HUES48 (cell line): ENCODE results near the gene SWT1.
"Not testable (repeated sequence)": the region's sequence is repeated elsewhere in the genome, so short reads cannot be mapped to it uniquely, and the experiment has no call there.

Source experiments
- H3K27ac ChIP-seq: one replicate; pipeline ENCODE4 v1.7.0; 2013; ENCODE audit warnings: low read depth, low read length, inconsistent platforms
- H3K27me3 ChIP-seq: 2 replicates; pipeline ENCODE4 v1.6.1; 2013; ENCODE audit warnings: mild to moderate bottlenecking, low read length; ENCODE audit not compliant: control insufficient read depth, insufficient read depth
- H3K36me3 ChIP-seq: 2 replicates; pipeline ENCODE4 v1.6.1; 2013; ENCODE audit warnings: low read length; ENCODE audit not compliant: control insufficient read depth, insufficient read depth
- H3K4me1 ChIP-seq: 2 replicates; pipeline ENCODE4 v1.6.1; 2013; ENCODE audit warnings: mild to moderate bottlenecking, low read length; ENCODE audit not compliant: control insufficient read depth, insufficient read depth
- H3K4me3 ChIP-seq: 2 replicates; pipeline ENCODE4 v1.5.1; 2013; ENCODE audit warnings: mild to moderate bottlenecking, low read depth, low read length
- H3K9ac ChIP-seq: 2 replicates; pipeline ENCODE4 v1.6.1; 2013; ENCODE audit warnings: mild to moderate bottlenecking, low read depth, low read length, moderate library complexity
- H3K9me3 ChIP-seq: 2 replicates; pipeline ENCODE4 v1.6.1; 2013; ENCODE audit warnings: low read length; ENCODE audit not compliant: control insufficient read depth, insufficient read depth

Gene SWT1

DNA sequence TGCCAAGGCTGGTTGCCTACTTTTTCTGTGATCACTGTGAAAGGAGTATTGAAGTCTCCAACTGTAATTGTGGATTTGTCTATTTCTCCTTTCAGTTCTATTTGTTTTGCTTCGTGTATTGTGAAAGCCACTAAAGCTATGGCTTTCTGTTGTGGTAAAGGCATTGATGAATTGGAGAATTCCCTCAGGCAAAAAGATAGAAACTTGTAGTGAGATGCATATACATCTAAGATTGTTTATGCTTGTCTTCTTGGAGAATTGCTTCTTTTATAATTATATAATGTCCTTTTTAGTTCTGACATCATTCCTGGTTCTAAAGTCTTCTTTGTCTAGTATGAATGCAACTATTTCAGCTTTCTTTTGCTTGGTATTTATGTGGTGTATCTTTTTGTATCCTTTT is 36.8 kb downstream of the SWT1 start:
- Histone ChIP-seq H3K27ac (no peak overlapping the region), H3K9me3 (no peaks in the 10 kb centered on the region), H3K4me1 (no peaks in the 10 kb centered on the region), H3K4me3 (no peak overlapping the region), H3K9ac (no peak overlapping the region), H3K27me3 (no peaks in the 10 kb centered on the region), H3K36me3 (no peaks in the 10 kb centered on the region)

DNA sequence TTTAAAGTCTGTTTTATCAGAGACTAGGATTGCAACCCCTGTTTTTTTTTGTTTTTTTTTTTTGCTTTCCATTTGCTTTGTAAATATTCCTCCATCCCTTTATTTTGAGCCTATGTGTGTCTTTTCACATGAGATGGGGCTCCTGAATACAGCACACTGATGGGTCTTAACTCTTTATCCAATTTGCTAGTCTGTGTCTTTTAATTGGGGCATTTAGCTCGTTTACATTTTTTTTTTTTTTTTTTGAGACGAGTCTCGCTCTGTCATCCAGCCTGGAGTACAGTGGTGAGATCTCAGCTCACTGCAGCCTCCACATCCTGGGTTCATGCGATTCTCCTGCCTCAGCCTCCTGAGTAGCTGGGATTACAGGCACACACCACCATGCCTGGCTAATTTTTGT is 41.7 kb downstream of the SWT1 start:
- H3K36me3 ChIP-seq, H3K4me1 ChIP-seq, H3K4me3 ChIP-seq, H3K27ac ChIP-seq, H3K9ac ChIP-seq, H3K27me3 ChIP-seq, H3K9me3 ChIP-seq: not testable (repeated sequence)

DNA sequence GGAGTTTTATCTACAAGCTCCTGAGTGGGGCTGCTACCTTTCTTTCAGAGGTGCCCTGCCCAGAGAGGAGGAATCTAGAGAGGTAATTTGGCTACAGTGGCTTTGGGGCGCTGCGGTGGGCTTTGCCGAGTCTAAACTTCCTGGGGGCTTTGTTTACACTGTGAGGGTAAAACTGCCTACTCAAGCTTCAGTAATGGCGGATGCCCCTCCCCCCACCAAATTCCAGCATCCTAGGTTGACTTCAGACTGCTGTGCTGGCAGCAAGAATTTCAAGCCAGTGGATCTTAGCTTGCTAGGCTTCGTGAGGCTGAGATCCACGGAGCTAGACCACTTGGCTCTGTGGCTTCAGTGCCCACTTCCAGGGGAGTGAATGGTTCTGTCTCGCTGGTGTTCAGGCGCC is 43.9 kb downstream of the SWT1 start:
- Histone ChIP-seq H3K9me3 (no peaks in the 10 kb centered on the region), H3K4me3 (no peak overlapping the region), H3K36me3 (no peaks in the 10 kb centered on the region), H3K27me3 (no peaks in the 10 kb centered on the region), H3K9ac (no peak overlapping the region), H3K4me1 (no peaks in the 10 kb centered on the region), H3K27ac (no peak overlapping the region)

DNA sequence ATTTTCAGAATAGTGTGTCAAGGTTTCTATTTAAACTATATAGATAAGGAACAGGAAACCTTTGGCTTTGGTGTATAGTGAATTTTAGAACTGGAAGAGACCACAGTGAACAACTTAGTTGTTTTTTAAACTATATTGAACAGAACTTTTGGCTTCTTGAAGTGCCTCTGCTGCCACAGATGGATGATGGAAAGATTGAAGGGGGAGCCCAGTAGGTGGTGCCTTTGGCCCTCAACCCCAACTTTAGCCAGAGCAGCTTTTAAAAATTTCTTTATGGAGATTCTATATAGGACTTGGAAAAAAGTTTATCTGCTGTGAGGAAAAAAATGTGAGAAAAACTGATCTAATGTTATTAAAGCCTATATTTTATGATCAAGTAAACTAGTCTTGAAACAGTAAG is 50.2 kb downstream of the SWT1 start:
- Histone ChIP-seq H3K27ac (no peak overlapping the region), H3K36me3 (no peaks in the 10 kb centered on the region), H3K4me3 (no peak overlapping the region), H3K9me3 (no peaks in the 10 kb centered on the region), H3K9ac (no peak overlapping the region), H3K27me3 (no peaks in the 10 kb centered on the region), H3K4me1 (no peaks in the 10 kb centered on the region)

DNA sequence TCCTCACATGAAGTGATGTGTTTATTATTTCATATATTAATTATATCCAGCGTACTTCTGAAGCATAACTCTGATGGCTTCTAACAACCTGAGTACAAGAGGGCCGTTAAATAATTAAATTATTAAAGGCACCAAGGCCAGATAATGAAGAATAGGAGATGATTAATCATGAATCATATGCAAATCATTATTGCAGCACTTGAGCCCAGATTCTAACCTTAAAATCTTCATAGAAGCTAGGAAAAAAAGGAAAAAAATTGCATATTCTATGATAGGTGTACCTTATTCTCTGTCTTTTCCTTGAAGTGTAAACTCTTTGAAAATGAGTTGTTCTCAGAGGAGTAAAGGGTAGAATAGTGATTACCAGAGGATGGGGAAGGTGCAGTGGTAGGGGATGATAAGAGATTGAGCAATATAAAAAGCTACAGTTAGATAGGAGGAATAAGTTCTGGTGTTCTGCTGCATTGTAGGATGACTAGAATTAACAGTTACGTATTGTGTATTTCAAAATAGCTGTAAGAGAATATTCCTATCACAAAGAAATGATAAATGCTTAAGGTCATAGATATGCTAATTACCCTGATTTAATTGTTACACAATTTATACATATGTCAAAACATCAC is 51.1 kb downstream of the SWT1 start:
- H3K9me3 ChIP-seq, result no peaks in the 10 kb centered on the region
- H3K36me3 ChIP-seq, result no peaks in the 10 kb centered on the region
- no peaks in the 10 kb centered on the region for H3K27me3 ChIP-seq
- H3K27ac ChIP-seq, result no peak overlapping the region
- no peak overlapping the region for H3K9ac ChIP-seq
- H3K4me3 ChIP-seq, result no peak overlapping the region
- no peaks in the 10 kb centered on the region for H3K4me1 ChIP-seq

DNA sequence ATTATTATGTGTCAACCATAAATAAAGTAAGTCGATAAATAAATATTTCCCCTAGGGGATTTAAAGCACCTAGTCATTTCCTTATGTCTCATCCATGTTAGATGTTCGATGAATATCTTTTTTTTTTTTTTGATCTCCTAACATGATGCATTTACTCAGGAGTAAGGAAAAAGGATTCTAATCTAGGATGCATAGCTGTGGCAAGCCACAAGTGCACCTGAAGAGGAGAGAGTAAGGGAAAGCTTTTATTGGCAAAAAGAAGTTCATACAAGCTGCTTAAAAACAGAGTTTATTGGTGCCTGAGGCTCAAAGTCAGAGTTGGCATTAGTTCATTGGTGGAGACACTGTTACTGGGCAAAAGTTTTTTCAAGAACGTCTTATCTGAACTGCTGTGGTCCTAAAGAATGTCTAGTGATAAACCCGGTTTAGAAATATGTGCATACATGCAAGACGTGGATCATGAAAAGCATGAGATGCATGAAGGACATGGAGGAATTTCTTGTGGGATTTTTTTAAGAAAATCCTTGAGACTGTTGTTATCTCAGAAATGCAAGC is 51.7 kb downstream of the SWT1 start:
- no peaks in the 10 kb centered on the region for H3K27me3 ChIP-seq
- H3K36me3 ChIP-seq, result no peaks in the 10 kb centered on the region

DNA sequence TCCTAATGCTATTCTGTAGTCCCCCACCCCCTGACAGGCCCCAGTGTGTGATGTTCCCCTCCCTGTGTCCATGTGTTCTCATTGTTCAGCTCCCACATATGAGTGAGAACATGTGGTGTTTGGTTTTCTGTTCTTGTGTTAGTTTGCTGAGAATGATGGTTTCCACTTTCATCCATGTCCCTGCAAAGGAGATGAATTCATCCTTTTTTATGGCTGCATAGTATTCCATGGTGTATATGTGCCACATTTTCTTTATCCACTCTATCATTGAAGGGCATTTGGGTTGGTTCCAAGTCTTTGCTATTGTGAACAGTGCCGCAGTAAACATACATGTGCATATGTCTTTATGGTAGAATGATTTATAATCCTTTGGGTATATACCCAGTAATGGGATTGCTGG is 52.4 kb downstream of the SWT1 start:
- H3K4me1 ChIP-seq, H3K4me3 ChIP-seq, H3K9ac ChIP-seq, H3K27me3 ChIP-seq, H3K27ac ChIP-seq, H3K36me3 ChIP-seq, H3K9me3 ChIP-seq: not testable (repeated sequence)

More for the DNA sequence above, 51.7 kb downstream of the SWT1 start:
- Histone ChIP-seq H3K4me3 (no peak overlapping the region), H3K9me3 (no peaks in the 10 kb centered on the region), H3K27ac (no peak overlapping the region), H3K4me1 (no peaks in the 10 kb centered on the region), H3K9ac (no peak overlapping the region)

DNA sequence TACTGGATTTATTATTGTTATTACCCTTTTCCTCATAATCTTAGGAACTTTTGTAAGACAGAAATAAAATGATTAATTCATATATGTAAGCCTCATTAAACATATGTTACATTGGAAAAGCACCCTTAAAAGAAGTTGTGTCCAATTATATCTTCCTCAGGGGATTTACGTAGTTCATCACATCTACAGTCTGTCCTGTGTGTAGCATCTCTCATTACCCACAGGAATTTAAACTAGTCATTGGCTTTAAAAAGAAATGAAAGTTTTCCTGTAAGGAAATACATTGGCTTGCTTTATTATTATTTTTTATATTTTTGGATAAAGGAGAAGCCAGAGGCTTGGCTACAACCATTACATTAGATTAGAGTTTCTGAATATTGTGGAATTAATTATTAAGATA is 56.1 kb downstream of the SWT1 start:
- Histone ChIP-seq H3K27ac (no peak overlapping the region), H3K27me3 (no peaks in the 10 kb centered on the region), H3K9me3 (no peaks in the 10 kb centered on the region), H3K36me3 (no peaks in the 10 kb centered on the region), H3K4me3 (no peak overlapping the region), H3K9ac (no peak overlapping the region), H3K4me1 (no peaks in the 10 kb centered on the region)

DNA sequence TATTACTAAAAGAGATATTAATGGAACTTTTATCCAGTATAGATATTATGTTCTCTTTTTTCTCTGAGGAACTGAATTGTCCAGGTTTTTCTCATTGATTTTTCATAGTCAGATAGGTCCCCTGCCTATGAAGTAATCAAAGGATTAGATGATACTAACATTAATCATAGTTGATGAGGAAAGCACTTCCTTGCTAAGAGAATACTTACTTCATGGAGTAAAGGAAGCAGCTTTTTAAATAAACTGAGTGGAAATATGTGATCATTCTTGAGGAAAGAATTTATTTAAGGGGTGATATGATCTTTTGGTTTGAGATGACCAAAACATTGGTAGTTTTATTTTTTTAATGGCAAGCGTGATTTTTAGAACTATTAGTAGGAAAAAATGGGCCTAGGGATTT is 58.9 kb downstream of the SWT1 start:
- no peak overlapping the region for H3K9ac ChIP-seq
- H3K36me3 ChIP-seq, result no peaks in the 10 kb centered on the region
- no peaks in the 10 kb centered on the region for H3K9me3 ChIP-seq
- H3K27ac ChIP-seq, result no peak overlapping the region
- H3K27me3 ChIP-seq, result no peaks in the 10 kb centered on the region
- no peak overlapping the region for H3K4me3 ChIP-seq
- peaks cover 7% of the 10 kb centered on the region; the same call in 1 of the 2 replicates for H3K4me1 ChIP-seq

DNA sequence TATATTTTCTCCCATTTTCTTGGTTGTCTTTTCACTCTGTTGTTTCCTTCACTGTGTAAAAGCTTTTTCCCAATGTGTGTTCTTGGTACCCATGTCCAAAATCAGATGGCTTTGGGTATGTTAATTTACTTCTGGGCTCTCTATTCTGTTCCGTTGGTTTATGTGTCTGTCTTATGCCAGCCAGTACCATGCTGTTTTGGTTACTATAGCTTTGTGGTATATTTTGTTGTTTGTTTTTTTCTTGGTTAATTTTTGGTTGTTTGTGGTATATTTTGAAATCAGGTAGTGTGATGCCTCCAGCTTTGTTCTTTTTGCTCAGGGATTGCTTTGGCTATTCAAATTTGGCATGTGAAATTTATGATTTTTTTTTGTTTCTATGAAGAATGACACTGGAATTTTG is 67.2 kb downstream of the SWT1 start:
- Histone ChIP-seq H3K9me3 (no peaks in the 10 kb centered on the region), H3K4me1 (peaks cover 7% of the 10 kb centered on the region; the same call in 1 of the 2 replicates), H3K9ac (no peak overlapping the region), H3K27ac (no peak overlapping the region), H3K27me3 (no peaks in the 10 kb centered on the region), H3K36me3 (no peaks in the 10 kb centered on the region), H3K4me3 (no peak overlapping the region)

DNA sequence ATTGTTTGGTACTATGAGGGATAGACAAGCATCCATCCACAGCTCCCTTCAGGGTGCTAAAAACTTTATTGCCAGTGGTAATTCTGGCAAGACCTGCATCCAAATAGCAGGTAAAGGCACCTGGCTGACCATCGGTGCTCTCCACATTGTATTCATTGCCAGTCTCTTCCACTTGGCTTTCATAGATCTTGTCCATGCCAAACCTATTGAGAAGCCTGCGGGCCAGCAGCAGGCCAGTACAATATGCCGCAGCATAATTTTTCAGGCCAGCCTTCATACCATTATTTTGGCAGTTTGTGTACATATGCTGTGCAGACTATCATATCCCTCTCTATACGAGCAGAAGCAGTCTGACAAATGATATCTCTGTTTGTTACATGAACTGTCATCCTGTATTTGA is 70.2 kb downstream of the SWT1 start:
- Histone ChIP-seq H3K9ac (no peak overlapping the region), H3K9me3 (no peaks in the 10 kb centered on the region), H3K27me3 (no peaks in the 10 kb centered on the region), H3K36me3 (no peaks in the 10 kb centered on the region), H3K27ac (no peak overlapping the region), H3K4me1 (0 out of 2 replicates have a peak, but pooled peaks cover 4% of the 10 kb centered on the region), H3K4me3 (no peak overlapping the region)
